ENCODE results near the gene SERINC2. TPM values are rescaled to one million over a fixed set of nuclear protein-coding genes. Genes with fewer than 3 reads are reported as not detected.
"Not testable (repeated sequence)": the region's sequence is repeated elsewhere in the genome, so short reads cannot be mapped to it uniquely, and the experiment has no call there.

SERINC2 gene
- total RNA-seq, 1 donor from 2014 or later = 2.8 TPM

DNA sequence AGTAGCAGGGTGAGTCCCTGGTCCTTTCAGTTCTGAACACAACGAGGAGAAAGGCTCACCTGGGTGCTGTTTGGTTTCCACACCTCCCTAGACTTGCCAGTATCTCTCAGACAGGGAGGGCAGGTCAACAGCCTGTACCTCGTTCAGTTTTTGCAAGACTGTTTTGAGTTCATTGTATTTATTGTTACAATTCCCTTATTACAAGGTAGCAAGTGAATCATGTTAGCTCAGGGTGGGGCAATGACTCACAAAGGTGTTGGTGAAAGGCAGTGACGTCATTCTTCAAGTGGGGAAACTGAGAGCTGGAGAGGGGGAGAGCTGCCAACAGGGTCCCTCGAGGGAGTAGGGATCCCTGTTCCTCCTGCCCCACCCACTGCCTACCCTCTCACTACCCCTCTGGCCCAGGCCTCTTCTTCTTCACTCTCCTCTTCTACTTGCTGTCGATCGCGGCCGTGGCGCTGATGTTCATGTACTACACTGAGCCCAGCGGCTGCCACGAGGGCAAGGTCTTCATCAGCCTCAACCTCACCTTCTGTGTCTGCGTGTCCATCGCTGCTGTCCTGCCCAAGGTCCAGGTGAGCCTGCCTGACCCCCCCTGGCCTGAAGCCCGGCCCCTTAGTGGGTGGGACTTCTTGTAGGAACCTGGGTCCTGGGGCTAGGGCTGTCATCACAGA lies 13.4 kb downstream of the SERINC2 start:
- no peak for DNase-seq (ENCODE audit: low spot score)
- intact Hi-C loops (cut with DNase I) = loop anchor here (10.0 kb wide), 1 partner anchor 702 kb away; the partner anchor contains the start of gene MATN1

- DNase-seq (ENCODE audit: low spot score) = no peak
- intact Hi-C loops (cut with DNase I) = loop anchor here (10.0 kb wide), 1 partner anchor 703 kb away; the partner anchor contains the start of gene MATN1
Observed at GRCh38 chr1:31427322-31427721, 14.3 kb downstream of the SERINC2 start.

DNA sequence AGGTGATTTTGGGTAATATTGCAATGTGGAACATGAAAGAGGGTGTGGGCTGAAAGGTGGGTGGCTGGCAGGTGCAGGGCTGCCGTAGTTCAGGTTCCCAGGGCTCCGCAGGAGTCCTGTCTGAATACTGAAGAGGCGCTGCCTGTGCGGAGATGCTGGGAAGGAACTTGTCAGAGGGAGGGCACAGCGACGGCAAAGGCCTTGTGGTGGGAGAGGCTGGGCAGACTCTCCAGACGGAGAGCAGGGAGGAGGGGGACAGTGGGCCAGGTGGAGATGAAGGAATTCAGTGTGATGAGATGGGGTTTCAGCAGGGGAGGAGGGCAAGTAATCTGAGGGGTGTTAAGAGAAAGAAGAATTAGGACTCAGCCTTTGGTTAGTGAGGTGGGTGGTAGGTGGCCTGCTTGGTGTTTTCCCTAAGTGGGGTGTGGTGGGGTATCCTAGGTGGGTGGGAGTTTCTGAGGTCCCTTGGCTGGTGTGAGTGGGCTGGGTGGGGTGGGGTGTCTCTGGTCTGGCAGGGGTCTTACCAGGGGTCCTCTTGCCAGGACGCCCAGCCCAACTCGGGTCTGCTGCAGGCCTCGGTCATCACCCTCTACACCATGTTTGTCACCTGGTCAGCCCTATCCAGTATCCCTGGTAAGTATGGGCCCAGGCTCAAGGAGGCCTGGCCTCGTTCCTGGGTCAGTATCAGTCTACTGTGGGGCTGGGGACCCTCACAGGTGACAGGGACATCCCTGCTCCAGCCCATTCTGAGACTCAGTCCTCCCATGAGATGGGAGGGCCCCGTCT lies 15.6 kb downstream of the SERINC2 start:
- intact Hi-C loops (cut with DNase I) = loop anchor here (10.0 kb wide), 1 partner anchor 704 kb away; the partner anchor contains the start of gene MATN1
- DNase-seq (ENCODE audit: low spot score) = no peak

DNA sequence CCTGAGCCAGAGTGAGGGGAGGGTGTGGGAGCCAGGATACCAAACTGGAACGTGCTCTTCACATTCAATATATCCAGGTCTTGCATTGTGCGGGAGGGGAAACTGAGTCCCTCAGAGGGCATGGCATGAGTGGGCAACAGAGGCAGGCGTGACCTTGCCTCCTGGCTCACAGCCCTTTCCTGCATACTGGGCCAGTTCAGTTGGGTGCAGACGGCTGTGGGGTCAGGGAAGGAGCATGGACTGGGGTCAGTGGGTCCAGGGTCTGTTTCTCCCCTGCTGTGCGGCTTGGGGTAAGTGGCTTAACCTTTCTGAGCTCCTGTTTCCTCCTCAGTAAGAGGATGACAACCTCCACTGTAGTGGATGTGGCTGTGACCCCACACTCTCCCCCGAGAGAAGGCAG lies 16.6 kb downstream of the SERINC2 start:
- no peak for DNase-seq (ENCODE audit: low spot score)
- intact Hi-C loops (cut with DNase I) = loop anchor here (10.0 kb wide), 1 partner anchor 705 kb away; the partner anchor contains the start of gene MATN1

DNA sequence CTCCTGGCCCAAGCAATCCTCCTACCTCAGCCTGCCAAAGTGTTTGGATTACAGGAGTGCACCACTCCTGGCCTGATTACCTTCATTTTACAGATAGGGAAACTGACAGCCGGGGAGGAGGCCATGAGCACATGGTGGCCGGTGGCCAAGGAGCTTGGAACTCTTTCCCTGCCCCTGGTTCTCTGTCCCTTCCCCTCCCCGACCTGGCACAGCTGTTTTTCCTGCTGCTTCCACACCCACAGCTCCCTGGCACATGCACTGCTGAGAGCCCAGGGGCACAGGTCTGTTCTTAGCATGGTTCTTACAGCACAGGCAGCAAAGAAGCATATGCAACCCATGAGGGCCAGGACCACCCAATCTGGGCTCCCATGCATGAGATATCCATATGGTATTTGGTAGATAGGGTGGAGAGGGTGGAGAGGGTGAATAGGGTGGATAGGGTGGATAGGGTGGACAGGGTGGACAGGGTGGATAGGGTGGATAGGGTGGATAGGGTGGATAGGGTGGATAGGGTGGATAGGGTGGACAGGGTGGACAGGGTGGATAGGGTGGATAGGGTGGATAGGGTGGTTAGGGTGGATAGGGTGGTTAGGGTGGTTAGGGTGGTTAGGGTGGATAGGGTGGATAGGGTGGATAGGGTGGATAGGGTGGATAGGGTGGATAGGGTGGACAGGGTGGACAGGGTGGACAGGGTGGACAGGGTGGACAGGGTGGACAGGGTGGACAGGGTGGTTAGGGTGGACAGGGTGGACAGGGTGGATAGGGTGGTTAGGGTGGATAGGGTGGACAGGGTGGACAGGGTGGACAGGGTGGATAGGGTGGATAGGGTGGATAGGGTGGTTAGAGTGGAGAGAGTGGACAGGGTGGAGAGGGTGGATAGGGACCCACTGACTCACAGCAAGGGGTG lies 18.6 kb downstream of the SERINC2 start:
- DNase-seq (ENCODE audit: low spot score); intact Hi-C loops (cut with DNase I): not testable (repeated sequence)

- intact Hi-C loops (cut with DNase I) = no loop called here
- DNase-seq (ENCODE audit: low spot score) = no peak
Observed at GRCh38 chr1:31432592-31433395, 19.8 kb downstream of the SERINC2 start.

DNA sequence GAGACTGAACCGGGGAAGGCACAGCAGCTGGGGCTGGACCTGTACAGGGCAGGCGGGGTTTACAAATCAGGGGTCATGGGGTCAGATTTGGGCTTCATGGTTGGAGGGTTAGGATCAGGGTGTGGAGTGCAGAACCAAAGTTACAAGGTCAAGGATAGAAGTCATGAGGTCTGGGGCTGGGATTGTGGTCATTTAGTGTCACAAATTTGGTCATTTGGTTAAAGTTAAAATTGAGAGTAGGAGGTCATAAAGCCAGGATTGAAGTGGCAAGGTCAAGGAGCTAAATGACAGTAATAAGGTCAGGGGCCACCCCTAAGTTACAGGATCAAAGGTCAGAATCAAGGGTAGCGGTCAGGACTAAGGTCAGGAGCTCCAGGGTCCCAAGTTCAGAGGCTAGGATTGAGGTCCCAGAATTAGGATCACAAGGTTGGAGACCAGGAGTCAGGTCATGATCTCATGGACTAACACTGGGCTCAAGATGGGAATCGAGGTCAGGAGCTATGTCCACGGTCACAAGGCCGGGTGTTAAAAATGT lies 20.4 kb downstream of the SERINC2 start:
- DNase-seq (ENCODE audit: low spot score) = no peak
- intact Hi-C loops (cut with DNase I) = no loop called here

DNA sequence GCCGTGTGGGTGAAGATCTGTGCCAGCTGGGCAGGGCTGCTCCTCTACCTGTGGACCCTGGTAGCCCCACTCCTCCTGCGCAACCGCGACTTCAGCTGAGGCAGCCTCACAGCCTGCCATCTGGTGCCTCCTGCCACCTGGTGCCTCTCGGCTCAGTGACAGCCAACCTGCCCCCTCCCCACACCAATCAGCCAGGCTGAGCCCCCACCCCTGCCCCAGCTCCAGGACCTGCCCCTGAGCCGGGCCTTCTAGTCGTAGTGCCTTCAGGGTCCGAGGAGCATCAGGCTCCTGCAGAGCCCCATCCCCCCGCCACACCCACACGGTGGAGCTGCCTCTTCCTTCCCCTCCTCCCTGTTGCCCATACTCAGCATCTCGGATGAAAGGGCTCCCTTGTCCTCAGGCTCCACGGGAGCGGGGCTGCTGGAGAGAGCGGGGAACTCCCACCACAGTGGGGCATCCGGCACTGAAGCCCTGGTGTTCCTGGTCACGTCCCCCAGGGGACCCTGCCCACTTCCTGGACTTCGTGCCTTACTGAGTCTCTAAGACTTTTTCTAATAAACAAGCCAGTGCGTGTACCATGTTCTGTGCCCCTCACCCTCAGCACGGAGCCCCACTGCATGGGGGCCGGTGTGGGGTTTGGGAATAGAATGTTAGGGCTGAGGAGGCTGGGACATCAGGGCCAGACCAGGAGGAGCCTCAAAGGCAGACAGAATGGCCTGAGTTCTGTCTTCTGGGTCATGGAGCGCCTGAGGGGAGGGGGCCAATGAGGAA lies 21.3 kb downstream of the SERINC2 start:
- intact Hi-C loops (cut with DNase I) = no loop called here
- no peak for DNase-seq (ENCODE audit: low spot score)

- no peak for DNase-seq (ENCODE audit: low spot score)
- intact Hi-C loops (cut with DNase I) = no loop called here
Observed at GRCh38 chr1:31434979-31435378, 22.0 kb downstream of the SERINC2 start.

- no peak for DNase-seq (ENCODE audit: low spot score)
- intact Hi-C loops (cut with DNase I) = no loop called here
Observed at GRCh38 chr1:31435471-31436409, 22.7 kb downstream of the SERINC2 start.

DNA sequence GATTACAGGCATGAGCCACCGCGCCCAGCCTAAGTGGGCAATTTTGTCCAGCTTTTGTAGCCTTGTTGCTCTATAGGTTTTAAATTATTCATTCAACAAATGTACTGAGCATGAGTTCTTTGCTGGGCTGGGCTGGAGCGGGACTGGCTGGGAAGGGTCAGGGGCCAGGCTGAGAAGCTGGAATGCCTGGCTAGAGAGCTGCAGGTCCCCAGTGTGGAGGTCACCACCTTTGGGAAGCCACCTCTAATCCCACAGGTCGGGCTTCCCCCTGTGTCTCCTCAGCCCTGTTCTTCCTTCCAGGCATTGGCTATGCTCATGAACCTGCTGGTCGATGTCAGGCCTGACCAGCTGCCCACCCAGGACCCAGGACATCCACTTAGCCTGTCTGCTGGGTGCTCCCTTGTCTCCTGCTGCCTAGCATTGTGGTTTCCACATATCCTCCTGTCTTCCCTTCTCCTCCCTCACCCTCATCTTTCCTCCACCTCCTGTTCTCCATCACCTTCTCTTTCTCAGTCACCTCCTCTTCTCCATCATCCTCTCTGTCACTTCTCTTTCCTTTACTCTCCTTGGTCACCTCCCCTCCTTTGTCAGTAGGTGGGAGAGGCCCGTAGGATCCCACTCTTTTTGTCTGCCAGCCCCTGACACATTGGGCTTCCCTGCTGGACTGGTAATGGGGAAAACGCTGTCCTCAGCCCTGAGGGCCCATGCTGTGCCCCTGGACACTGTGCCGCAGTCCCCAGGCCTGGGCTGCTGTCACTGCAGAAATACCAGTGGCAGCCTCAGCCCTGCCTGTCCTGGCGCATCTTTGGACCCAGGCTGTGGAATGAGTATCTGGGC lies 23.8 kb downstream of the SERINC2 start:
- DNase-seq (ENCODE audit: low spot score) = no peak
- intact Hi-C loops (cut with DNase I) = no loop called here

- intact Hi-C loops (cut with DNase I) = no loop called here
- no peak for DNase-seq (ENCODE audit: low spot score)
Observed at GRCh38 chr1:31437433-31438037, 24.5 kb downstream of the SERINC2 start.

GRCh38 chr1:31439276-31439675 lies 26.3 kb downstream of the SERINC2 start:
- DNase-seq (ENCODE audit: low spot score) = no peak
- intact Hi-C loops (cut with DNase I) = no loop called here

DNA sequence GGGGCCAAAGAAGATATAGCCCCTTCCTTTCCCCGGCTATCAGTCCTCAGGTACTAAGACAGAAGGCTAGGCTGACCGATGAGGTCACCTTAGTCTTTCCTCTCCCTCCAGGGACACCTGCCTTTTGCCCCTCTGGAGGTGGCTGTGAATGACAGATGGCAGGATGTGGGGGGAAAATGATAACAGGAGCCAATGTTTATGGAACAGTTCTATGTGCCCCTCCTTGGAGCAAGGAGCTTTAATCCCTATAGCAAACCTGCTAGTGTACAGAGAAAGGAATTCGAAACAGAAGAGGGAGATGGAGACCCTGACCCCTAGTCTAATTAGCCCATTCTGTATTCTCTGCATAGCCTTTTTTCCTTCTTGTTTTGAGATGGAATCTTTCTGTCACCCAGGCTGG lies 28.1 kb downstream of the SERINC2 start:
- intact Hi-C loops (cut with DNase I) = no loop called here
- no peak for DNase-seq (ENCODE audit: low spot score)

- intact Hi-C loops (cut with DNase I) = no loop called here
- no peak for DNase-seq (ENCODE audit: low spot score)
Observed at GRCh38 chr1:31441558-31441957, 28.5 kb downstream of the SERINC2 start.
